DMS114 treated with DMSO at 0.1 percent for 48 hours (cell line): Measurements from ENCODE around the gene ACTR1A.
"Not testable (repeated sequence)": the region's sequence is repeated elsewhere in the genome, so short reads cannot be mapped to it uniquely, and the experiment has no call there.

Experiments
- DNase-seq: peaks from one replicate; lab custom pipeline; 2025; ENCODE audit not compliant: unreplicated experiment; lab: John Stamatoyannopoulos, UW

ACTR1A gene

DNA sequence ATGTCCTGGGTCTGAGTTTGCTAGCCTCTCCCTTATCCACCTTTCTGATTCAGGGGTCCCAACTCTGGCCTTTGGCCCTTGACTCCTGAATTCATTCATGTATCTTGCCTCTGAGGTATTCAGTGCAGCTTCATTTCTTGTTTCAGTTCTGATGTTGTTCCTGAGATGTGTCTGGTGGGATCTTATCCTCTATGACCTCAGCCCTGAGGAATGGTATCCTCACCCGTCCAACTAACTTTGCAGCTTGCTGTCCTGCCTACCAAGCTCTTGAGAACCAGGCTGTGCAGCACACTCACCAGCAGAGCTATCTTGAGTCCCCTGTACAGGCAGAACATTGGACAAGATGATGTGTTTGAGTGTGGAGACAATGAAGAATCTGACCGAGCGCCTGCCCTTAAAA lies 15.0 kb upstream of the ACTR1A start:
- DNase-seq, result no peak

DNA sequence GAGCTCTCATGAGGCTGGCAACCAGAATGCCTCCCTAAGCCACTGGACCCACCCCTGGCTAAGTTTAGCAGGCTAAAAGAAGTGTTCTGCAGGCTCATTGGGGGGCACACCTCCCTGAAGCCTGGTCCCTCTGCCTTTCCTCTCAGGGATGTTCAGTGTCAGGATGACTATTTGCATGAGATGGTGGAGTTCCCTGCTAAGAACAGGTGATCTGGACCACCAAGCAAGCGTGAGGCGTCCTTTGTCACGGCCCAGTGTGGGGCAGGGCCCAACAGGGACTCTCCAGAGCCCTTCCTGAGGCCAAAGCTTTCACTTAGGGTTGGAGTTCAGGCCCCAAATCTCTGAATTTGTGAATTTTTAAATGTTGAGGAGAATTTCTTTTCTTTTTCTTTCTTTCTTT lies 13.2 kb upstream of the ACTR1A start:
- DNase-seq, result no peak

DNA sequence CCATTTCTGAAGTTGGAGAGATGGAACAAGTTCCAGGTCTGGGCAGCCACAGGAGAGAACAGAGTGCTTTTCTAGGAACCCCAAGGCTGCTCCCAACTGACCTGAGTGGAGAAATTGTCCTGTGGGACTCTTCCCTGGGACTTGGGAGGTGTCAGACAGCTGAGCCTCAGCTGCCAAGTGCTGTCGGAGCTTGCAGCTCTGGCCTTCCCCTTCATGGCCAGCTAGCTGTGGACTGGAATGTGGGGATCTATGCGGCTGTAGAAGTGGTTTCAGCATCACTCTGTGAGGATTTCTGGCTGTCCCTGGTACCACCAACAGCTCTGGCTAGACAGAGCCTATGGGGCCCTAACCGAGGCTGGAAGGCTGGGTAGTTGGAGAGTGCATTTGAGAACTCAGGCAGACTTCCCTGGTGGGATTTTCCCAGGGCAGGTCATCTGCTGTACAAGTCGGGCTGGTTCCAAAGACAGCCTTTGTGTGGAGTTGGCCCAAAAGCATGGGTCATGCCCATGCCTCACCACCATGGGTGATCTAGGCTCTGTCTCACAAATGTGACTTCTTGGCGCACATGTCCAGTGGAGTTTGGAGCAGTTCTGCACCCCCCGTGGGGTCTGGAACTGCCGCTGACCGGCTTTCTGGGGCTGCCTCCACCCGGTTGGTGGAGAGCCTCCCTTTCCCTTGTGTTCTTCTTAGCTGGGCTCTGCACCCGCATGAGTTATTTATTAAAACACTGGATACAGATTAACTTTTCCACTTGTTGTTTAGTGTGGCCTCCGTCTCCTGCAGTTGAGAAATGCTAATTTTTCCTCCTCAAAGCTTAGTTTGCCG lies 12.2 kb upstream of the ACTR1A start:
- no peak for DNase-seq

DNA sequence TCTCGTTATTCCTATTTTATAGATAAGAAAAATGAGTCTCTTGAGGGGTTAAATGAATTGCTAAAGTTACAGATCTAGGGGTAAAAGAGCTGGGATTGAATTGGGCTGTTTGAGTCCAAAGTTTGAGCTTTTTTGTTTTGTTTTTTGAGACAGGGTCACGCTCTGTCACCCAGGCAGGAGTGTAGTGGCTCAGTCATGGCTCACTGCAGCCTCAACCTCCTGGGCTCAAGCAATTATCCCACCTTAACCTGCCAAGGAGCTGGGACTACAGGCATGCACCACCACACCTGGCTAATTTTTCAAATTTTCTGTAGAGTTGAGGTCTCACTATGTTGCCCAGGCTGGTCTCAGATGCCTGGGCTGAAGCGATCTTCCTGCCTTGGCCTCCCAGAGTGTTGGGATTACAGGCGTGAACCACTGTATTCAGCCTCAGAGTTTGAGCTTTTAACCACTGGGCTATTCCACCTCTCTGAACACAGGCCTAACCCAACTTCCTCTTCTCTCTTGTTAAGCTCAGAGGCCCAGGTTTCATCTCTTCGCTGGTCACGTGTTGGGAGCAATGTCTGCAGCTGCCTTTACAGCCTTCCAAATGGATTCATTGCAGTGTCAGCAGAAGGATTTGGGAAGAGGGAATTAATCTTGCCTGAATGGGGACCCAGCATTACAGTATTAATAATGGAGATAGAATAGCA lies 9.2 kb upstream of the ACTR1A start:
- DNase-seq, result no peak

DNA sequence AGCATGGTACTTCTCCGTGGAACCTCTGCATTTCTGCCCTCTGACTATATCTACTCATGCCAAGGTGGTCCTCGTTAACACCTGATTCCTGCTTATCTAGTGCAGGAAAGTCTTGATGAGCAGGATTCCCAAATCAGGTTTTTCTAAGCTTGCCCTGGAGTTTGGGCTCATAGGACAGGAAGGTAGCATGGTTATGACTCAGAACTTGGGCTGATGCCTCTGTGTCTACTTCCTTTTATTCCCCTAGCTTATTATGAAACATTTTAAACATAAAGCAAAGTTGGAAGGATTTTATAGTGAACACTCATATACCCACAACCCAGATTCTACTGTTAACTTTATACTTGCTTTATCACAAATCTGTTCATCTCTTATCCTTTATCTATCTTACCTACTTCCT lies 6.9 kb upstream of the ACTR1A start:
- DNase-seq, result no peak

DNA sequence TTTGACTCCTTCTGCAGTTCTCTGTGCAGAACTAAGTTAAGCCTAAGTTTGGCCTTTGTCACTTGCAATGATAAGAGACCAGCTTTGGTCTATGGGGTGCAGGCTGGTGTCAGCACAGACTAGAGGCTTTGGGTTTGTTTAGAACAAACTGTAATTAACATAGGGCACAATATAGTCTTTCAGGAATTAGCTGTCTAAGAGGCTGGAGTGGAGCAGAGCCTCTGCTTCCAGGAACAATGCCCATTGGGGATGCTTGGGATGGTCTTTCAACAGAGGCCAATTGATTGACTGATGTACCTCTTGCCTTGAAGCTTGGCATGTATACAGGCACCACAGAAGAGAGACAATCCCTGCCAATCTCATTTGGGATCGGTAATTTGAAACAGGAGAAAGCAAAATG lies 6.0 kb upstream of the ACTR1A start:
- no peak for DNase-seq

DNA sequence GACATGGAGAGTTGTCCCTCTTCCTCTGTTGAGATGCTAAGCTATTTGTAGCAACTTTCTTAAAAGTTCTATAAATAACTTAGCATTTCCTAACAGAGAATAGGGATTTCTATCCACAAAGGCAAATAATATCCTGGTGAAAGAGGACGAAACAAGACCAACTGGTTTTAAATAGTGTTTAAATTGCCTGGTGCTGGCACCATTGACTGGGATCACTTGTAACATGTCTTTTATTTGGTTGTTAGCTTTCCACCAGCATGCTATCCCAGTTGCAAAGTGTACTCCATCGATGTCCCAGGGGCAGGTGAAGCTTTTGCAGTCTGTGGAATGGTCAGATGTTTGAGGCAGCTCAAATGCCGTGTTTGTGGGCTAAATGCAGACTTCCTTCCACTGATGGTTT lies 5.0 kb upstream of the ACTR1A start:
- no peak for DNase-seq

DNA sequence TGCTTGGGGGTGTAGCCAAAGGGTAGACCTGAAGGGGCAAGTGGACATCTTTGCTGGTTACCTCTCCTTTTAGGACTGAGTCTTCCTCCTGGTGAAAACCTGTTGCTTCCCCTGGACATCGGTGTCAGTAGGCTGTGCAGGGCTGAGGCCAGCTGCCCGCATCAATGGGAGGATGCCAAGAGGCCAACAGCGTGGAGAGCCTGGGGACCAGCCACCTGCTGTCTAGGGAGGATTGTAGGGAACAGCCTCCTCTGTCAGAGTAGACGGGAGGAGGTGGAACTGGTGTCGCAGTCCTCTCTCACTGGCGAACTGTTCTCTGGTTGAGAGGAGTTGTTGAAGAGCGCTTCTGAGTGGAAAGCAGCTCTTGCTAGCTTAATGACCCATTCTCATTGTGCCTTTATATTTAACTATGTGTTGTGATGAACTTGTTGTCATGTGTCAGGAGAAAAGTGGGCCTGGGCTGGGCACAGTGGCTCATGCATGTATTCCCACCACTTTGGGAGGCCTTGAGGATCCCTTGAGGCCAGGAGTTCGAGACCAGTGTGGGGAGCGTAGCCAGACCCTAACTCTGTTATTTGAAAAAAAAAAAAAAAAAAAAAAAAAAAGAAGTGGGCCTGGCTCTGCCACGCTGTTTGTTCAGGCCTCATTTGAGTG lies 3.1 kb upstream of the ACTR1A start:
- DNase-seq, result no peak

DNA sequence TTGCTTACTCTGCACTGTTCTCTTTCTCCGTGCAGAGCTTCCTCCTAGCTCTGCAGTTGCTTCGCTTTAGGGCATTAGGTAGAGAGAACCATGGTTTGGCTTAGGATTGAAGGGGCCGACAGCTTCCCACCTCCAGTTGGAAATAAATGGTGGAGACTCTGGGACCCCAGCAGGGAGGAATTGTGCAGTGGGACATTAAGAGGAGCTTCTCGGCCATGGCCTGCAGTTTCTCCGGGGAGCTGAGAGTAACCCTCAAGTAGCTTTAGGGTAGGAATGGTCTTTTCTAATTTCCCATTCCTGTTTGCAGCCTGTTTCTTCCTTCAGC lies 2.4 kb upstream of the ACTR1A start:
- no peak for DNase-seq

DNA sequence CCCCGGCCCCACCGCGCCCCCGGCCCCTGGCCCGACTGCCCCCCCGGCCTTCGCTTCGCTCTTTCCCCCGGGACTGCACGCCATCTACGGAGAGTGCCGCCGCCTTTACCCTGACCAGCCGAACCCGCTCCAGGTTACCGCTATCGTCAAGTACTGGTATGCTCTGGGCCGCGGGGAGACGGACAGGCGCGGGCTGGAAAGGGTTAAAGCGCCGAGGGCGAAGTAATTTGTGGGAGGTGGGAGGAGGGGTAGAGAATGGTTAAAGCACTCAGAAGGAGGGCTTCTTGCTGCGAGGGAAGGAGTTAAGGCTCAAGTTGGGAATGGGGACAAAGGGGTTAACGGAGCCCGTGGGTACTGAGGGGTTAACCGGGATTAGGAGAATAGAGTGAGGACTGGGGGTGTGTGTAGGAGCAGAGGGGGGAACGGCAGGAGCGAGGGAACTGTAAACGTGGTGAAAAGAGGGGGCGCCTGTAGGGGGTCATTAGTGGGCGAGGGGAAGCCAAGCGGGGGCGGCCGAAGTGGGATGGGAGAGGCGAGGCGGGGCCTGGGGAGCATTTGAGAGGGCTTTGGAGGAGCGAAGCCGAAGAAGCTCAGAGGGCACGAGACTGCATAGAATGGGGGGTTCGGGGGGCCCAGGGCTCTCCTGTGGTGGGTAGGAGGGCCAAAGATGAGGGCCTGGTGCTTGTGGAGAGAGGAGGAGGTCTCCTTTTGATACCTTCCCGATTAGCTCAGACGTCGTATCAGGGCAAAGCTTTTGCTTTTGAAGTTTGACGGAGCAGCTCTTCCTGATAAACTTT lies 1.9 kb upstream of the ACTR1A start:
- no peak for DNase-seq

DNA sequence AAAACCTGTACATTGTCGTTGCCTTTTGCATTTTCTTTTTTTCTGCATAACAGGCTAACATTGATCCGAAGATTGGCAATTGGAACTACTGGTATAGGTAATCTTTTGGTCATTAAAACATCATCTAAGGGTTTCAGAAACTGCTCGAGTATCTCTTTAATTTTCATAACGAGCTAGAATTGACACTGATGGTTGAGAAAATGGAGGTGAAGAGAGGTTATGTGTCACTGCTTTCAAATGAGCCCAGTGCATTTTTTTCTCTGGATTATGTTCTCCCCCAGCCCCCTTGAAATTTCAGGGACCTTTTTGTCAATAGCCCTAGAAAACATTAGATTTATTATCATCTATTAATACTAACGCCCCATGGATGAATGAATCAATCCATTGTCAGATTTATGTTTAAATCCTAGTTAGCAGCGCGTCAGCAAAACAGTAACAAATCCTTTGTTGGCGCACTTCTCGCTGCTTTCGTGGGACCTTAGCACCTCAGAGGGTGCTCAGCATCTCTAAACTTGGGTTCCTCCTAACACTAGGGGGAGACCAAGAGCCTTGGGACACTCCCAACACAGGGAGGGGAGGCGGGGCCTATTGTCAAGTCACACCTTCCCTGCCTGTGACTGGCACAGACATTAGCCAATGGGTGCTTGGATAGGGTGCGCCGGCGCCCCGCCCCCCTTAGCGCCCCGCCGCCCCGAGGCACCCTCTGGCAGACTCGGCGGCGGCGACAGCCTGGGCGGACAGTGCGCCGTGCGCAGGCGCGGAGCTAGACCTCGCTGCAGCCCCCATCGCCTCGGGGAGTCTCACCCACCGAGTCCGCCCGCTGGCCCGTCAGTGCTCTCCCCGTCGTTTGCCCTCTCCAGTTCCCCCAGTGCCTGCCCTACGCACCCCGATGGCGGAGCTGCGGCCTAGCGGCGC lies 1.0 kb upstream of the ACTR1A start, which contains the start of gene SUFU:
Gene SUFU, plus strand, starts transcription at position 709 of the 915 bp plus-strand sequence. Its CDS starts 181 bp downstream, at position 890.
- peak; percentile 96 for DNase-seq

DNA sequence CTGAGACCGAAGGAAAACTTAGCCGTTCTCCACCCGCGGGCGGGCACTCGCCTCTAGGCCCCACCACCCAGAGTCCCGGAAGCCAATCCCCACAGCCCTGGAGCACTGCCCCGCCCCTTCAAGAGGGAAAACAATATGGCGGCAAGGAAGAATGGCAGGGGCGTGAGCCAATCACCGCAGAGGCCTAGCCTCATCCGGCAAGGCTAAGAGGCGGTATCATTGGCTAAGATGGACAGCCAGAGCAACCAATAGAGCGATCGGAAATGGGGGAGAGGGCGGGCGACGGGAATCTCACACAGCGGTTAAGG lies 529 bp downstream of the ACTR1A start:
- DNase-seq, result peak; percentile 99

DNA sequence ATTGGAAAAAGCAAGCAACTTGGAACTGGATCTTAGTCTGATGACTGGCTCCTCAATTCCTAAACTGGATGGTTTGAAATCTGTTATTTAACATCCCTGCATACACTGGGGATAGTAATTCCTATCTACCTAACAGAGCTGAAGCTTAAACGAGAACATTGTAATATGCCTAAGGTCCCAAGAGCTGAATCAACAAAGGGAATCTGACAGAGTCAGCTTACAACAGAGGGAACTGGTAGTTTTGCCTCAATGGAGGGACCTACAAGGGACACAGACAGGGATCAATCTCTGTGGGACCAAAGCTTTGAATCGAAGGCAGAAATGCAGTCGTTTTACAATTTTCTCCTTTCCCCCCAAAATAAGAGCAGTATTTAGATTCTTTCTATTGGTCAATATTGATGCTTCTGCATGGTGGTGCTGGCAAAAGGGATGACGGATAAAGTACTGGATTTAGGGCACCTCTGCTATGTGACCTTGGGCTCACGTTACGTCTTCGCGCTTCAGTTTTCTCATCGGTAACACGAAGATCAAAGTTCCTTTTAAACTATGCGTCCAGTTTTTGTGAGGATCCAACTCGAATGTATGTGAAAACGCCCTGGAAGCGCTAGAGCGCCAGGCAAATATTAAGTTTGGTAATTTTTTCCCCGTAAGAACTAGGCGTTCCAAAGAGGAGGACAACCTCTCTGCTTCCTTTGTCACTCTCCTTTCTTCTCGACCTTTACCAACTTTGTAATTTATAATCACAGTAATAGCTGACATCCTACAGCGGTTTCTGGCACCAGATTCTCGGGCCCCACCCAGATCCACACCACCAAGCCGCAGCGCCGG lies 1.1 kb downstream of the ACTR1A start:
- no peak for DNase-seq

DNA sequence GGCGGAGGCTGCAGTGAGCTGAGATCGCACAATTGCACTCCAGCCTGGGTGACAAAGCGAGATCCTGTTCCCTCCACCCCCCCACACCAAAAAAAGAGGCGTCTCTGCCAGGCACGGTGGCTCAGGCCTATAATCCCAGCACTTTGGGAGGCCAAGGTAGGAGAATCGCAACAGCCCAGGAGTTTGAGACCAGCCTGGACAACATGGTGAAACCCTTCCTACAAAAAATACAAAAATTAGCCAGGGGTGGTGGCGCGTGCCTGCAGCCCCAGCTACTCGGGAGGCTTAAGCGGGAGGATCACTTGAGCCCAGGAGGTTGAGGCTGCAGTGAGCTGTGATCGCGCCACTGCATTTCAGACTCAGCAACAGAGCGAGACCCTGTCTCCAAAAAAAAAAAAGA lies 1.8 kb downstream of the ACTR1A start:
- not testable (repeated sequence) for DNase-seq

DNA sequence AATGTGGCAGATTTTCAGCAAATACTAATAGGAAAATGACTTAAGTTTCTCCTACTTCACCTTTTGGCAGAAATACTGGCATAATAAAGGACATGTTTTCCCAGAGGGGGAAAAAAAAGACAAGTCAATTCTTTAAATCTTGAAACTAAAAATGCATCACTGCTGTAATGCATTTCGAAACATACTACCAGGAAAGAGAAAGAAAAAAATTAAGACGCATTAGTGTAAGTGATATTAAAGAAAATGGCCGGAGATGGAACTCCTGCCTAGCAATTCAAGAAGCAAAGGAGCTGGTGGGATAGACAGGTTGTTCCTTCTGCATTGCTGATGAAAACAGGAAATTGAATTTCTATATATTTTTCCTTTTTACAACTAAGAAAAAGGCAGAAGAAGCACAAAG lies 3.2 kb downstream of the ACTR1A start:
- DNase-seq, result no peak

DNA sequence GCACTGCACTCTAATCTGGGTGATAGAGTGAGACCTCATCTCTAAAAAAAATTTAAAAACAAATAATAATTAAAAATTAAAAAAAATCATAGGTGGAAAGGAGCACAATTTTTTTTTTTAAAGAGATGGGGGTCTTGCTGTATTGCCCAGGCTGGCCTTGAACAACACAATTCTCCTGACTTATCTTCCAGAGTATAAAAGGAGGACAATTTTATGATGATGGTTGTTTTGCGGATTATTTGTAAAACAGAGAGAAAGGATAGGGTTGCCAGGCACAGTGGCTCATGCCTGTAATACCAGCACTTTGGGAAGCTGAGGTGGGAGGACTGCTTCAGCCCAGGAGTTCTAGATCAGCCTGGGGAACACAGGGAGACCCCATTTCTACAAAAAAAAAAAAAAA lies 5.0 kb downstream of the ACTR1A start:
- no peak for DNase-seq

DNA sequence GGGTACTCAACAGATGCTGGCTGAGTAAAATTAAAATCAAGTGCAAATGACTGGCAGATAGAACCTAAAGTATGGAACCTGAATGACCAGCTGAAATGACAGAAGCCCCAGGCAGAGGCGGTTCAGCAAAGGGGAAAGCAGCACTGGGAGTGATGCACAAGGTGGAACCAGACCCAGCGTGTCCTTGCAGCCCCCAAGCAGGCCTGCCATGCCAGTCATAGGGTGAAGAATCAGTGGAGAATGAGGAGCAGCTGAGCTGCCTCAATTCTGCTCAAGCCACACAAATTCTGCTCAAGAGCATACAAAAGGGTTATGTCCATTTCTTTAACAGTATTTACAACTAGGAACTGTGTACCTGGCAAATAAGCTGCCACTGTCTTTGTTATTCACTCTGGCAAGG lies 8.7 kb downstream of the ACTR1A start:
- DNase-seq, result no peak

DNA sequence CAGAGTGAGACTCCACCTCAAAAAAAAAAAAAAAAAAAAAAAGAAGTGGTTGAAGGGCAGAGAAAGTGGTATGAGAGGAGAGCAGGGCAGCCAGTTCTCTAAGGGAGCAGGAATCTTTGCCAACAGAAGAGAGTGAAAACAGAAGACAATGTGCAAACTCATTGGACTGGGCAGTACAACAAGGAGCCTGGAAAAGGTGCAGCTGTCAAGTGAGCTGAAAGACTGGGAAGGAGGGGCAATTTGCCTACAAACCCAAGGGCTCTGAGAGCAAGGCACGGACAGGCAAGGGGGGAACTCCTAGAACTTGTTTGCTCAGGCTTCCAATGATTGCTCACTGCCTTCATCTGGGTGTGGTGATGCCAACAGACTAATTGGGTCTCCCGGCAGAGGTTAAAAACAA lies 9.5 kb downstream of the ACTR1A start:
- DNase-seq, result no peak

DNA sequence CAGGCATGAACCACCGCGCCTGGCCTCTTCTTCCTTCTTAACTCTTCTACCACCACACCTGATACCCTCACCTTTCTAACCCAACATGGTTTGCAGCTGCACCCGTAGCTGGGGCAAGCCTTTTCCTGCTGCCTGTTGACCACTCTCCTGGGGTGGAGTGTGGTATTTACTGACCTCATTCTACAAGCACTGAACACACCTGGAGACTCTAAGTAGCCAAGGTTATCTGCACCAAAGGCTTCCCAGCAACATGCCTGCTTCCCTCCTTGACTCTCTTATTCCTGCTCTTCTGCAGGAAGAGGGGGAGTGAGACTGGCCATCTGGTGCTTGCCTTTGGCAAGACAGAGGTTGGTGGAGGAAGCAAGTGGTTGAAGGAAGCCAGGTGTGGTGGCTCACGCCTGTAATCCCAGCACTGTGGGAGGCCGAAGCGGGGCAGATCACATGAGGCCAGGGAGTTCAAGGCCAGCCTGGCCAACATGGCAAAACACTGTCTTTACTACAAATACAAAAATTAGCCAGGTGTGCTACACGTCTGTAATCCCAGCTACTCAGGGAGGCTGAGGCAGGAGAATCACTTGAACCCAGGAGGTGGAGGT lies 10.1 kb downstream of the ACTR1A start:
- DNase-seq, result no peak
